GM08714 (cell line): ENCODE data around the gene MPIG6B.

Experiments
- H3K4me3 ChIP-seq: fragments of 200-500 bp; sonication (Bioruptor generic); 2 replicates; pipeline ENCODE4 v1.5.1; 2014; ENCODE audit warnings: mild to moderate bottlenecking, low read length, inconsistent platforms
- ZNF274 ChIP-seq: IDR thresholded peaks from 2 replicates; pipeline ENCODE4 v1.6.1; 2012; ENCODE audit warnings: mild to moderate bottlenecking, low read depth, low read length

MPIG6B gene

DNA sequence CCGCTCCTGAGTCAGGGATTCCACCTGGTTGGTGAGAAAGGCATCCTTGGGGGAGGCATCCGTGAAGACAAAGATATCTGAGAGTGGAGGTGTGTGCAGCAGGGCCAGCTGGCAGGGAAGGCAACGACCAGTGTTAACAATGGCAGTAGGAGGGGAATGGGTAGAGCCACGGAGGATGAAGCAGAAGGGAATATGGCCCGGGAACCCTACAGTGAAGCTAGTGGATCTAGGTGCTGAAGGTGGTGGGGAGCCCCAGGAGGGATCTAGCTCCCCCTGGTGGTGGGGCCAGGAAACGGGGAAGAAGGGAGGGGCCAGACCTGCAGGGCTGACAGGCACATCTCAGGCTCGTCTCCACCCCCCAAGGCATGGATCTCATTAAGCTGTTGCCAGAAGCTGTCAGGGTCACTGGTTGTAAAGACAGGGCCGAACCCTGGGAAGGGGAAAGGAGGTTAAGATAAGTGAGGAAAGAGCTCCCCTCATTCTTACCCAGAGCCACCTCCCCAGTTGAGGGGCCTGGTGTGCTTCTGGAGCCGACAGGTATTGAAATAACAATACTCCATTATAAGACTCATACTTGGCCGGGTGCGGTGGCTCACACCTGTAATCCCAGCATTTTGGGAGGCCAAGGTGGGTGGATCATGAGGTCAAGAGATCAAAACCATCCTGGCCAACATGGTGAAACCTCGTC, 46.7 kb downstream of the MPIG6B start:
- H3K4me3 ChIP-seq = no peak overlapping the region
- no peak for TF ChIP-seq ZNF274

DNA sequence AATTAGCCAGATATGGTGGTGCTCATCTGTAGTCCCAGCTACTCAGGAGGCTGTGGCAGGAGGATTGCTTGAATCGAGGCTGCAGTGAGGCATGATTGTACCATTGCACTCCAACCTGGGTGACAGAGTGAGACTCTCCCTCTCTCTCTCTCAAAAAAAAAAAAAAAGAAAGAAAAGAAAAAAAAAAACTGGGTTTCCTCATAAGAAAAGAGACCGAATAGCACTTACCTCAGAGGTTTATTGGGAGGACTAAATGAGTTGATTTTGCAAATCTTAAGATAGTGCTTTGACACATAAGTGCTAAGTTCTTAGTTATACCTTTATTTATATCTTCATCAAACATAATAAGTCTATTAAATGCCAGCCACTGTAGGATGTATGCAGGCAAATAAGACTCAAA, 47.7 kb downstream of the MPIG6B start:
- no peak overlapping the region for H3K4me3 ChIP-seq
- TF ChIP-seq ZNF274 = no peak

DNA sequence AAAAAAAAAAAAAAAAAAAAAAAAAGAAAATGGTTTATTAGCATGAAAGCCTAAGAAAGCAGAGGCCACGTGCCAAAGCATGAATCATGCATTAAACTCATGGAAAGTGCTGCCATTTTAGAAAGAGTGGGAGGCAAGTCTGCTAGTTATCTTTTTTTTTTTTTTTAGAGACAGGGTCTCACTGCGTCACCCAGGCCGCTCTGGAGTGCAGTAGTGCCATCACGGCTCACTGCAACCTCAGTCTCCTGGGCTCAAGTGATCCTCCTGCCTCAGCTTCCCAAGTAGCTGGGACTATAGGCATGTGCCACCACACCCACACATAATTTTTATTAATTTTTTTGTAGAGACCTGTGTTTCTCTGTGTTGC, 48.8 kb downstream of the MPIG6B start:
- TF ChIP-seq ZNF274 = no peak

DNA sequence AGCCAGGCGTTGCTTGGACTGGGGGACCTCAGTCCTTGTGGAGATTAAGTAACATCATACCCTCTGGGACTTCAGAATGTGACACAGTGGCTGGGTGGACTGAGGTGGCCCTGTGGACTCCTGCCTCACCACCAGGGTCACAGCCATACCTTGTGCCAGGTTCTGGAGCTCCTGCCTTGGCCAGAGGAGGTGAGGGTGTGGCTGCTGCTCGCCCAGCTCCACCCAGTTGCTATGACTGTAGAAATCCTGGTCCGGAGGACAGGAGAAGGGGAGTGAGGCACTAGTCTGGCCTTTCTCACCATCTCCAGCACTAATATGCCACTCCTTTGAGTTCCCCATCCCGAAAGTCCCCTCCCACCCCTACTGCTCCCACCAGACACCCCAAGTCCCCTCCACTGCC, 52.0 kb downstream of the MPIG6B start:
- TF ChIP-seq ZNF274 = no peak
- no peak overlapping the region for H3K4me3 ChIP-seq

More for the DNA sequence above, 48.8 kb downstream of the MPIG6B start:
- H3K4me3 ChIP-seq = no peak overlapping the region

DNA sequence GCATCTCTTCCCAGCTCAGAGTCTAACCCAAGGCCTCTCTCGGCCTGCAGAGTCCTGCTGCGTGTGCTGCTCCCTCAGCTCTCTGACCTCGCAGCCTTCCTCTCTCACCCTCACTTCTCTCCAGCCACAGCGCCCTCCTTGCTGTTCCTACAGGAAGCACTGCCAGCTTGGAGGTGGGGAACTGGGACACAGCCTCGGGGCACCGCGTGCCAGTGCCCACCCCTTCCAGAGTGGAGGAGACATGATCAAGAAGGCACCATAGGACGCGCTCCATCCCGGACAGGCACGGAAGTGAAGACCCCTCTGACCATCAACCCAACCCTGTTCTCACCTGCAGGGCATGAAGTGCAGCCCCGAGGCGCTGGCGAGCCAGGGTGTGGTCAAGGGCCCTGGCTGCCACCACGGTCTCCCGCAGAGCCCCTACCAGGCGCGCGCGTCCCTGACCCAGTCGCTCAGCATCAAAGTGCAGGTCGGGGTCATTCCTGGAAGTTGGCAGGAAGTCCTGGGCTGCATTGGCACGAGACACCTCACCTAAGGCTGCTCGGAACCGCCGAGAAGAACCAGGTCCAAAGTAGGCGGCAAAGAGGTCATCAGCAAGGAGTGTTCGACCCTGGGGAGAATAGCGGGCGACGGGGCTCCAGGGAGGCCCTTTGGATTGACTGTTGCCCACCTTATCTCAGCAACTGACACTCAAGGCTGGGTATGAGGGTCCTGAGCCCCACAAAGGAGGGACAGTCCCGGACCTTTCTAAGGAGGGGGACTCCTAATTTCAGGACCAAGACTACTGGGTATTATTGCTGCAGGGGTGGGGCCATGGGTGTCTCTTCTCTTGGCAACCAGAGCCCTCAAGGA, 52.7 kb downstream of the MPIG6B start:
- TF ChIP-seq ZNF274 = no peak
- no peak overlapping the region for H3K4me3 ChIP-seq
